IMR-90 (cell line): ENCODE results near the gene CTDSPL. TPM values are rescaled to one million over a fixed set of nuclear protein-coding genes. Genes with fewer than 3 reads are reported as not detected.

Experiments
- ATAC-seq: fragments of 200-7000 bp; cut with Tn5 transposase; 2 replicates; pipeline ENCODE4 v1.9.1; 2020; ENCODE audit warnings: low read depth, mild to moderate bottlenecking, moderate library complexity
- Bru-seq: library from RNA; stranded (reverse); fragments of 400-500 nt; gene quantifications from one replicate; lab custom pipeline; 2021; lab: Mats Ljungman, UMichigan
- BruChase-seq, 2 experiments: library from RNA; stranded (reverse); fragments of 400-500 nt; gene quantifications; one replicate each; lab custom pipeline; 2021; lab: Mats Ljungman, UMichigan
- BruUV-seq: library from RNA; stranded (reverse); fragments of 400-500 nt; replicated peaks from 2 replicates; lab custom pipeline; 2021; lab: Mats Ljungman, UMichigan
- CTCF ChIA-PET: fragments of 300-600 bp; formaldehyde crosslinking; extraction: SDS; loops from one replicate; lab custom pipeline; 2021; ENCODE audit warnings: antibody characterized with exemption; lab: Yijun Ruan, JAX
- POLR2A ChIA-PET: fragments of 300-600 bp; sonication (Branson Sonifier 250); formaldehyde crosslinking; loops from one replicate; lab custom pipeline; 2022; ENCODE audit warnings: antibody characterized with exemption; ENCODE audit not compliant: unreplicated experiment; lab: Charles Lee
- DNase-seq: peaks from one replicate; pipeline ENCODE4 v3.0.0; 2013
- H2AFZ ChIP-seq: replicated peaks from 2 replicates; pipeline ENCODE3; 2013; ENCODE audit warnings: low read length, mild to moderate bottlenecking; ENCODE audit not compliant: poor library complexity
- H2AK5ac ChIP-seq: 2 replicates; pipeline ENCODE4 v1.6.1; 2013; ENCODE audit warnings: low read depth, low read length, inconsistent platforms
- H2AK9ac ChIP-seq: replicated peaks from 2 replicates; pipeline ENCODE3; 2013; ENCODE audit warnings: mild to moderate bottlenecking, low read depth, low read length, moderate library complexity; ENCODE audit not compliant: poor library complexity
- H2BK120ac ChIP-seq: 2 replicates; pipeline ENCODE4 v1.6.1; 2013; ENCODE audit warnings: low read depth, low read length, inconsistent platforms
- H2BK15ac ChIP-seq: 3 replicates; pipeline ENCODE4 v1.6.1; 2013; ENCODE audit warnings: low read depth, low read length, inconsistent platforms
- H2BK20ac ChIP-seq: 2 replicates; pipeline ENCODE4 v1.6.1; 2013; ENCODE audit warnings: low read depth, mild to moderate bottlenecking, inconsistent platforms, low read length, moderate library complexity
- H2BK5ac ChIP-seq: 2 replicates; pipeline ENCODE4 v1.6.1; 2013; ENCODE audit warnings: mild to moderate bottlenecking, low read depth, low read length, inconsistent platforms; ENCODE audit not compliant: poor library complexity, severe bottlenecking
- H3K14ac ChIP-seq: replicated peaks from 2 replicates; pipeline ENCODE4 v1.6.1; 2013; ENCODE audit warnings: low read depth, low read length, inconsistent platforms
- H3K18ac ChIP-seq: 2 replicates; pipeline ENCODE4 v1.6.1; 2013; ENCODE audit warnings: low read depth, low read length, control low read depth
- H3K23ac ChIP-seq: 2 replicates; pipeline ENCODE4 v1.6.1; 2013; ENCODE audit warnings: low read depth, low read length, inconsistent platforms
- H3K27ac ChIP-seq: 2 replicates; pipeline ENCODE4 v1.5.1; 2013; ENCODE audit warnings: mild to moderate bottlenecking, control low read depth, low read length; ENCODE audit not compliant: insufficient read depth
- H3K27me3 ChIP-seq: 2 replicates; pipeline ENCODE4 v1.6.1; 2013; ENCODE audit warnings: low read length; ENCODE audit not compliant: control insufficient read depth, insufficient read depth
- H3K36me3 ChIP-seq: 2 replicates; pipeline ENCODE4 v1.6.1; 2013; ENCODE audit warnings: low read length, mixed read lengths; ENCODE audit not compliant: control insufficient read depth, insufficient read depth
- H3K4ac ChIP-seq: 2 replicates; pipeline ENCODE4 v1.6.1; 2013; ENCODE audit warnings: low read depth, low read length, inconsistent platforms
- H3K4me1 ChIP-seq: 2 replicates; pipeline ENCODE4 v1.6.1; 2013; ENCODE audit warnings: low read length, mixed read lengths; ENCODE audit not compliant: control insufficient read depth, insufficient read depth
- H3K4me2 ChIP-seq: 2 replicates; pipeline ENCODE4 v1.6.1; 2013; ENCODE audit warnings: low read depth, mild to moderate bottlenecking, control low read depth, low read length, moderate library complexity
- H3K4me3 ChIP-seq: 2 replicates; pipeline ENCODE4 v1.5.1; 2013; ENCODE audit warnings: low read depth, mild to moderate bottlenecking, control low read depth, low read length, moderate library complexity; ENCODE audit not compliant: insufficient read depth
- H3K56ac ChIP-seq: 2 replicates; pipeline ENCODE4 v1.6.1; 2013; ENCODE audit warnings: low read length, inconsistent platforms; ENCODE audit not compliant: insufficient read depth; ENCODE audit errors: extremely low read depth
- H3K79me1 ChIP-seq, 2 experiments: 2 replicates each; pipeline ENCODE4 v1.6.1; 2013; ENCODE audit warnings: low read length in 2 of 2, inconsistent platforms in 1 of 2, low read depth in 1 of 2
- H3K9ac ChIP-seq: 2 replicates; pipeline ENCODE4 v1.6.1; 2013; ENCODE audit warnings: low read depth, low read length, control low read depth
- H3K9me1 ChIP-seq: 2 replicates; pipeline ENCODE4 v1.6.1; 2013; ENCODE audit warnings: low read length, inconsistent platforms; ENCODE audit not compliant: insufficient read depth
- H3K9me3 ChIP-seq: 2 replicates; pipeline ENCODE4 v1.6.1; 2013; ENCODE audit warnings: low read length; ENCODE audit not compliant: control insufficient read depth, insufficient read depth
- H4K20me1 ChIP-seq: 2 replicates; pipeline ENCODE4 v1.6.1; 2013; ENCODE audit warnings: low read length, inconsistent platforms; ENCODE audit not compliant: insufficient read depth
- H4K5ac ChIP-seq: 2 replicates; pipeline ENCODE4 v1.6.1; 2013; ENCODE audit warnings: mild to moderate bottlenecking, low read depth, low read length, control low read depth
- H4K8ac ChIP-seq, 2 experiments: 2 replicates each; pipeline ENCODE4 v1.6.1; 2013; ENCODE audit warnings: low read depth in 2 of 2, low read length in 2 of 2, control low read depth in 1 of 2, inconsistent platforms in 1 of 2
- H4K91ac ChIP-seq: 2 replicates; pipeline ENCODE4 v1.6.1; 2013; ENCODE audit warnings: low read depth, low read length, inconsistent platforms; ENCODE audit not compliant: insufficient read depth
- MAFK ChIP-seq: IDR thresholded peaks from 2 replicates; pipeline ENCODE4 v1.6.1; 2012; ENCODE audit warnings: low read depth, low read length, improper control_type of control experiment
- WGBS, 2 experiments: methylation state at CpG; one replicate each; pipeline versions ENCODE4 v1.1.5 to v1.1.7; 2013; ENCODE audit warnings: missing lambda C conversion rate in 2 of 2; ENCODE audit not compliant: insufficient read length in 1 of 2; ENCODE audit errors: extremely low coverage in 2 of 2; 5-methylcytosine and 5-hydroxymethylcytosine counted together
- dilution Hi-C: fragments of 300-500 bp; cut with HindIII; formaldehyde crosslinking; loops from one replicate; pipeline ENCODE4 v1.14.3; 2018; ENCODE audit warnings: low sequenced_read_pairs; ENCODE audit not compliant: unreplicated experiment
- in situ Hi-C: fragments of 300-500 bp; cut with MboI; formaldehyde crosslinking; loops from 3 replicates; pipeline ENCODE4 v1.14.3; 2019; ENCODE audit warnings: low sequenced_read_pairs, inconsistent platforms, mixed read lengths
- intact Hi-C: fragments of 100-400 bp; cut with micrococcal nuclease; formaldehyde crosslinking; loops from 2 replicates; pipeline ENCODE4 v1.10.0; 2022
- long read RNA-seq: library from polyadenylated mRNA; unstranded; transcript quantifications from one replicate; pipeline ENCODE4 v2.0.0, GENCODE V29; 2021; ENCODE audit not compliant: unreplicated experiment
- polyA plus RNA-seq, 3 experiments: library from polyadenylated mRNA; depleted of rRNA; stranded (reverse); fragments of >200 nt; gene quantifications; 2 replicates each; pipeline ENCODE4 v1.2.3, GENCODE V29; 2012; ENCODE audit warnings: low replicate concordance in 1 of 3
- total RNA-seq: library from RNA; depleted of rRNA; stranded (reverse); fragments of >200 nt; gene quantifications from 2 replicates; pipeline ENCODE4 v1.2.3, GENCODE V29; 2012; rRNA removed

The CTDSPL gene
- total RNA-seq (29.0 and 33.3 TPM in 2 replicates), polyA plus RNA-seq (2012; rRNA removed) (23.9 and 24.5 TPM in 2 replicates), Bru-seq, nascent RNA (percentile 86 among the genes with signal in this experiment), BruChase-seq, experiment 1, labeled RNA remaining after a 6-hour chase (percentile 75 among the genes with signal in this experiment), BruChase-seq, experiment 2, labeled RNA remaining after a 2-hour chase (percentile 87 among the genes with signal in this experiment)
- 16.1 and 16.4 TPM in 2 replicates for polyA plus RNA-seq (2012; cell fraction: cytosol; rRNA removed)
- 17.1 and 36.9 TPM in 2 replicates for polyA plus RNA-seq (2012; cell fraction: nucleus; rRNA removed; ENCODE audit: low replicate concordance)
- long read RNA-seq, full-length matches to known transcripts = 31 of 51 reads
- long read RNA-seq, partial matches to known transcripts = 12 of 51 reads
- long read RNA-seq, other reads (novel, unspliced or antisense) = 8 of 51 reads

- CTCF ChIA-PET = no interaction called here
- peaks cover 27 to 55% of the 10 kb centered on the region in 2 experiments for H3K79me1 ChIP-seq
Measured at GRCh38 chr3:37861620-37862041, at the start of gene CTDSPL. Gene CTDSPL (plus strand): TSS chr3:37861880. CDS start chr3:37862200, 320 bp downstream.

More at GRCh38 chr3:37861620-37862041, at the start of gene CTDSPL:
- ATAC-seq = peak; percentile 36
- peaks cover 19% of the 10 kb centered on the region for H3K9me1 ChIP-seq
- H4K8ac ChIP-seq = peak within 1 kb of the TSS; percentile 36 to 66; a peak in 3 of 4 replicates
- peak within 1 kb of the TSS; percentile 93 for H3K14ac ChIP-seq
- H3K23ac ChIP-seq = peak within 1 kb of the TSS; percentile 100
- 0% methylated on average over 7 of the region's 57 CpGs; no CpG with 5 or more reads in 1 of the 2 experiments for WGBS, 2 experiments
- dilution Hi-C loops = no loop called here
- peak within 1 kb of the TSS; percentile 88 for H3K9ac ChIP-seq
- peak within 1 kb of the TSS; percentile 81 for H3K18ac ChIP-seq
- peaks cover 17% of the 10 kb centered on the region for H3K4me1 ChIP-seq
- TF ChIP-seq MAFK = no peak
- H3K4ac ChIP-seq = peak within 1 kb of the TSS; percentile 88
- no TSS peak for BruUV-seq
- DNase-seq = peak; percentile 44
- in situ Hi-C loops = no loop called here
- no peaks in the 10 kb centered on the region for H3K9me3 ChIP-seq
- peak within 1 kb of the TSS; percentile 72 for H2BK20ac ChIP-seq
- H2BK15ac ChIP-seq = no peak within 1 kb of the TSS; the same call in 2 of the 3 replicates
- peak within 1 kb of the TSS; percentile 94 for H2AK9ac ChIP-seq
- intact Hi-C loops = loop anchor here (2.0 kb wide), 1 partner anchor 17 kb away; no protein-coding TSS in a partner anchor
- no peaks in the 10 kb centered on the region for H3K27me3 ChIP-seq
- POLR2A ChIA-PET = no interaction called here
- H4K5ac ChIP-seq = peak within 1 kb of the TSS; percentile 34; the same call in 1 of the 2 replicates
- peaks cover 33% of the 10 kb centered on the region for H4K20me1 ChIP-seq
- H3K27ac ChIP-seq = peak within 1 kb of the TSS; percentile 79
- H4K91ac ChIP-seq = peak within 1 kb of the TSS; percentile 50
- H2AK5ac ChIP-seq = peak within 1 kb of the TSS; percentile 72
- H2BK5ac ChIP-seq = peak within 1 kb of the TSS; percentile 77
- peak within 1 kb of the TSS; percentile 67 for H2BK120ac ChIP-seq
- peak within 1 kb of the TSS; percentile 29 for H3K56ac ChIP-seq
- peak within 1 kb of the TSS; percentile 78 for H3K4me3 ChIP-seq
- H3K4me2 ChIP-seq = peak within 1 kb of the TSS; percentile 98
- peak within 1 kb of the TSS; percentile 92 for H2AFZ ChIP-seq
- H3K36me3 ChIP-seq = no peaks in the 10 kb centered on the region
